Hepatocyte (in vitro differentiated cells): ENCODE measurements around the gene VWA8. TPM values are rescaled to one million over a fixed set of nuclear protein-coding genes. Genes with fewer than 3 reads are reported as not detected.

Experiments
- DNase-seq: peaks from one replicate; pipeline ENCODE4 v3.0.0-alpha.2; 2016; ENCODE audit warnings: low spot score
- H2AFZ ChIP-seq: fragments of 200-600 bp; sonication (generic); 2 replicates; pipeline ENCODE4 v1.6.0; 2016; ENCODE audit warnings: antibody characterized with exemption, mild to moderate bottlenecking
- H3K27ac ChIP-seq: fragments of 200-600 bp; sonication (generic); 2 replicates; pipeline ENCODE4 v1.5.1; 2016; ENCODE audit warnings: mild to moderate bottlenecking
- H3K27me3 ChIP-seq: fragments of 200-600 bp; sonication (generic); 2 replicates; pipeline ENCODE4 v1.6.1; 2016
- H3K36me3 ChIP-seq: fragments of 200-600 bp; sonication (generic); replicated peaks from 2 replicates; pipeline ENCODE4 v1.5.1; 2016; ENCODE audit warnings: low read depth; ENCODE audit not compliant: insufficient read depth
- H3K4me1 ChIP-seq: fragments of 200-600 bp; sonication (generic); 2 replicates; pipeline ENCODE4 v1.5.1; 2016; ENCODE audit warnings: mild to moderate bottlenecking, moderate library complexity; ENCODE audit not compliant: insufficient read depth
- H3K4me2 ChIP-seq: fragments of 200-600 bp; sonication (generic); 2 replicates; pipeline ENCODE4 v1.6.0; 2016
- H3K4me3 ChIP-seq: fragments of 200-600 bp; sonication (generic); 2 replicates; pipeline ENCODE4 v1.5.1; 2016; ENCODE audit warnings: mild to moderate bottlenecking
- H3K79me2 ChIP-seq: fragments of 200-600 bp; sonication (generic); 2 replicates; pipeline ENCODE4 v1.6.0; 2017; ENCODE audit warnings: mild to moderate bottlenecking
- H3K9me2 ChIP-seq: fragments of 200-600 bp; sonication (generic); replicated peaks from 2 replicates; pipeline ENCODE4 v1.6.0; 2017; ENCODE audit warnings: mild to moderate bottlenecking; ENCODE audit not compliant: insufficient read depth
- H3K9me3 ChIP-seq: fragments of 200-600 bp; sonication (generic); 2 replicates; pipeline ENCODE4 v1.5.1; 2016; ENCODE audit warnings: low read depth, mild to moderate bottlenecking
- H4K20me1 ChIP-seq: fragments of 200-600 bp; sonication (generic); 2 replicates; pipeline ENCODE4 v1.6.0; 2016; ENCODE audit warnings: mild to moderate bottlenecking; ENCODE audit not compliant: insufficient read depth, poor library complexity, severe bottlenecking
- CTCF ChIP-seq: fragments of 200-600 bp; sonication (generic); IDR thresholded peaks from 2 replicates; pipeline ENCODE4 v1.5.1; 2016; ENCODE audit warnings: antibody characterized with exemption, mild to moderate bottlenecking; ENCODE audit not compliant: poor library complexity
- EZH2 ChIP-seq: fragments of 200-600 bp; sonication (generic); IDR thresholded peaks from 2 replicates; pipeline ENCODE4 v1.6.1; 2016; ENCODE audit warnings: antibody characterized with exemption, mild to moderate bottlenecking, borderline replicate concordance
- EZH2phosphoT487 ChIP-seq: fragments of 200-600 bp; sonication (generic); IDR thresholded peaks from one replicate; pipeline ENCODE4 v1.6.1; 2018; ENCODE audit warnings: antibody characterized with exemption, mild to moderate bottlenecking, low read depth, moderate library complexity; ENCODE audit not compliant: unreplicated experiment, severe bottlenecking
- WGBS: methylation state at CpG from one replicate; pipeline ENCODE4 v1.1.6; 2016; ENCODE audit warnings: low lambda C conversion rate; ENCODE audit errors: missing lambda C conversion rate; 5-methylcytosine and 5-hydroxymethylcytosine counted together
- polyA plus RNA-seq: library from polyadenylated mRNA; unstranded; fragments of >200 nt; fragmentation: Nextera tagmentation; extraction: Ambion mirVana; gene quantifications from 2 replicates; pipeline ENCODE4 v1.2.1, GENCODE V29; 2016
- total RNA-seq: library from RNA; depleted of rRNA; stranded (reverse); fragments of >200 nt; gene quantifications from 2 replicates; pipeline ENCODE4 v1.2.3, GENCODE V29; 2014

Gene VWA8
- total and polyA plus RNA-seq, 2 experiments from 2014 or later: 4.9 to 19.5 TPM

- Histone ChIP-seq H3K4me2 (no peak overlapping the region), H3K79me2 (no peaks in the 10 kb centered on the region), H3K4me3 (no peak overlapping the region), H3K27me3 (no peaks in the 10 kb centered on the region), H3K9me2 (no peaks in the 10 kb centered on the region), H3K9me3 (no peaks in the 10 kb centered on the region), H2AFZ (no peak overlapping the region), H3K27ac (no peak overlapping the region), H3K4me1 (no peaks in the 10 kb centered on the region), H4K20me1 (no peaks in the 10 kb centered on the region), H3K36me3 (no peaks in the 10 kb centered on the region)
- TF ChIP-seq EZH2 (no peak), CTCF (no peak), EZH2phosphoT487 (no peak)
- DNase-seq: no peak
Measured at GRCh38 chr13:41822560-41822959, 138.3 kb downstream of the VWA8 start.

GRCh38 chr13:41821238-41821594 is 139.7 kb downstream of the VWA8 start:
- no peaks in the 10 kb centered on the region for H4K20me1 ChIP-seq
- DNase-seq: no peak
- H3K27ac ChIP-seq: no peak overlapping the region
- WGBS: 65% methylated on average over 2 of the region's 2 CpGs
- H3K79me2 ChIP-seq: no peaks in the 10 kb centered on the region
- no peaks in the 10 kb centered on the region for H3K27me3 ChIP-seq
- no peaks in the 10 kb centered on the region for H3K9me2 ChIP-seq
- no peak overlapping the region for H3K4me3 ChIP-seq
- no peak overlapping the region for H2AFZ ChIP-seq
- H3K36me3 ChIP-seq: no peaks in the 10 kb centered on the region
- no peaks in the 10 kb centered on the region for H3K9me3 ChIP-seq
- no peaks in the 10 kb centered on the region for H3K4me1 ChIP-seq
- TF ChIP-seq CTCF (no peak), EZH2 (no peak), EZH2phosphoT487 (no peak)
- H3K4me2 ChIP-seq: no peak overlapping the region

DNA sequence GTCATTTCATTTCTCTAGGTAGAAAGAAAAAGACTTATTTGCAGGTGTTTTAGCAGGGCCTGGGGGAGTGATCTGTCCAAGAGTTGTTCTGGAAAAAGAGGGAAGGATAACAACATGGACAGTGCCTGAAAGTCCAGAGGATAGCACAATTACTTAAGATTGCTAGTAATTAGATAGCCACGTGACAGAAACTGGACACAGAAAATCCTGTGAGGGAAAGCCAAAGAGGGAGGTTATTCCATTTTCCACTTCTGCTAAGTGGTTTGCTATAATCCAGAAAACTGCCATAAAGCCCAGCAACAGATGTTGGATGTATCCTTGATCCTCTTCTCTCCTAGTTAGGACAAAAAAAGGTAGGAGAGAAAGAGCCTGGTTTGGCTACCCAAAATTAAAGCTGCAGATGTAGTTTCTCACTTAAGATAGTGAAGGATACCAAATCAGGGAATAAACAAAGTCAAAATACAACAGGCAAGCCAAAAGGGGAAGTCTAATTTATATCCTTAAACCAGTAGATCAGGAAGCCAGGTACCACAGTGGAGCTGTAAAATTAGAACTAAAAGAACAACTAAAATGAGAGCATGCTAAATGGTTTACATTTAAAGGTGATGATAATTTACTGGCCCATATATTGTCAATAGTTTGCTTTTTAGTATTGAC is 140.2 kb downstream of the VWA8 start:
- H3K4me1 ChIP-seq: no peaks in the 10 kb centered on the region
- no peak for TF ChIP-seq CTCF
- TF ChIP-seq EZH2: no peak
- TF ChIP-seq EZH2phosphoT487: no peak
- H3K27ac ChIP-seq: no peak overlapping the region
- no peaks in the 10 kb centered on the region for H3K9me3 ChIP-seq
- no peak for DNase-seq
- H3K4me2 ChIP-seq: no peak overlapping the region
- no peak overlapping the region for H3K4me3 ChIP-seq
- no peaks in the 10 kb centered on the region for H3K79me2 ChIP-seq
- H4K20me1 ChIP-seq: no peaks in the 10 kb centered on the region
- no peaks in the 10 kb centered on the region for H3K9me2 ChIP-seq
- H2AFZ ChIP-seq: no peak overlapping the region
- WGBS: 67% methylated on average over 1 of the region's 1 CpG
- no peaks in the 10 kb centered on the region for H3K27me3 ChIP-seq
- no peaks in the 10 kb centered on the region for H3K36me3 ChIP-seq

- Histone ChIP-seq H3K4me3 (no peak overlapping the region), H3K4me2 (no peak overlapping the region), H3K4me1 (no peaks in the 10 kb centered on the region), H4K20me1 (no peaks in the 10 kb centered on the region), H3K9me2 (no peaks in the 10 kb centered on the region), H3K27ac (no peak overlapping the region), H3K79me2 (no peaks in the 10 kb centered on the region), H3K27me3 (no peaks in the 10 kb centered on the region), H3K36me3 (no peaks in the 10 kb centered on the region), H3K9me3 (no peaks in the 10 kb centered on the region), H2AFZ (no peak overlapping the region)
- TF ChIP-seq EZH2phosphoT487: no peak
- no peak for TF ChIP-seq CTCF
- 97% methylated on average over 3 of the region's 3 CpGs for WGBS
- no peak for DNase-seq
Measured at GRCh38 chr13:41816057-41816456, 144.9 kb downstream of the VWA8 start.
